Germinal center (tissue), 1 donor: ENCODE data around the gene MRPL55.

Experiments
- DNase-seq: peaks from one replicate; pipeline ENCODE4 v3.0.0; 2012; ENCODE audit warnings: mixed read lengths, low spot score

The MRPL55 gene

DNA sequence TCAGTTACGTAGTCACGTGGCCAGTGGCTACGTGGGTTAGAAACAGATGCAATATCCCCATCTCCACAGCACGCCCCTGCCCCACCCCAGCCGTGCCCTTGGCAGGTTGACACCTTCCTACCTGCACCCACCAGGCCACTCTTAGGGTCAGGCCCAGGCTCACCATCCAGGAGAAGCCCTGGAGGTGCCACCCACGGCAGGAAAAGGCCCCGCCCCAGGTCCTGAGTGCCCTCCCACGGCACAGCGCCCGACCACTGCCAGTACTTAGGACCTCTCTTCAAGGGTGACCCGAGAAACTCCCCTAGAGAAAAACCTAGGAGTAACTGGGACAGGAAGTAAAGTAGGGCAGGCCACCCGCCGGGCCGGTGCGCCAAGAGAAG is 7.5 kb downstream of the MRPL55 start:
- DNase-seq = no peak

DNA sequence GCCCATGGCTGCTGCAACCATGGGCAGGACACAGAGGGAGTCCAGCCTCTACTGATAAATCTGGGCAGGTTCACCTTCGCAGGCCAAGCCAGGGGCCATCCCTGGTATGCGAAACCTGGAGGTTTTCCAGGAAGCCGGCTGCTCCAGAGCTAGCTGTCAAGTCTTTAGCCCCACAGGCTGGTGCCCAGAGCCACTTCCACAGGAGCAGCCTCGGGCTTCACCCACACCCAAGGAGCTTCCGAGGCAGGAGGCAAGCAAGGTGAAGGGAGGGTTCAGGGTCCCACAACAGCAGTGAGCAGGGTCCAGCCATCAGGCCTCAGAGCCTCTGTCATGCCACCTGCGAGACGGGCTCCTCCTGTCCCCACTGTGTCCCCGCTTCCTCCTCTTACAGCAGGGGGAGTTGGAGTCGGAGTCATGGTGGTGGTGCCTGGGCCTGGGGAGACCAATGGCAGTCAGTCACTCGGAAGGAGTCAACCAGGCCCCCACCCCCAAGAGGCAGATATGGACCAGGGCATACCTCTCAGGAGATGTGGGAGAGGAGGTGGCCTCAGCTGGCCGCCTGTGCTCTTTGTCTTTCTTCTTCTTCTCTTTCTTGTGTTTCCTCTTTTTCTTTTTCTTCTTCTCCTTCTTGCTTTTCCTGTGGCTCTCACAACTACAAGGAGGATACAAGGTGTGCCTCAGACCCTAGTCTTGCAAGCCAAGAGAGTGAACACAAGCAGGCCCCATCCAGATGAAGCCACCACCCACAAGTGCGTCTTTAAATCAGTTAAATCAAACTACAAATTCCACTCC is 8.1 kb downstream of the MRPL55 start:
- no peak for DNase-seq

- no peak for DNase-seq
Observed at GRCh38 chr1:228099331-228099732, 9.8 kb downstream of the MRPL55 start.

DNA sequence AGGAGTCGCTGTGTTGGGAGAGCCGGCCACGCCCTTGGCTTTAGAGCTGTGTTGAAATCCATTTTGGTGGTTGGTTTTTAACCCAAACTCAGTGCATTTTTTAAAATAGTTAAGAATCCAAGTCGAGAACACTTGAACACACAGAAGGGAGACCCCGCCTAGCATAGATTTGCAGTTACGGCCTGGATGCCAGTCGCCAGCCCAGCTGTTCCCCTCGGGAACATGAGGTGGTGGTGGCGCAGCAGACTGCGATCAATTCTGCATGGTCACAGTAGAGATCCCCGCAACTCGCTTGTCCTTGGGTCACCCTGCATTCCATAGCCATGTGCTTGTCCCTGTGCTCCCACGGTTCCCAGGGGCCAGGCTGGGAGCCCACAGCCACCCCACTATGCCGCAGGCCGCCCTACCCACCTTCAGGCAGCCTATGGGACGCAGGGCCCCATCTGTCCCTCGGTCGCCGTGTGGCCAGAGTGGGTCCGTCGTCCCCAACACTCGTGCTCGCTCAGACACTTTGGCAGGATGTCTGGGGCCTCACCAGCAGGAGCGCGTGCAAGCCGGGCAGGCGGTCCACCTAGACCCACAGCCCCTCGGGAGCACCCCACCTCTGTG is 10.7 kb downstream of the MRPL55 start:
- DNase-seq = no peak

GRCh38 chr1:228097333-228098081 is 11.6 kb downstream of the MRPL55 start:
- no peak for DNase-seq

GRCh38 chr1:228096416-228097332 is 12.4 kb downstream of the MRPL55 start:
- DNase-seq = no peak

- no peak for DNase-seq
Observed at GRCh38 chr1:228095938-228096337, 13.2 kb downstream of the MRPL55 start.

DNA sequence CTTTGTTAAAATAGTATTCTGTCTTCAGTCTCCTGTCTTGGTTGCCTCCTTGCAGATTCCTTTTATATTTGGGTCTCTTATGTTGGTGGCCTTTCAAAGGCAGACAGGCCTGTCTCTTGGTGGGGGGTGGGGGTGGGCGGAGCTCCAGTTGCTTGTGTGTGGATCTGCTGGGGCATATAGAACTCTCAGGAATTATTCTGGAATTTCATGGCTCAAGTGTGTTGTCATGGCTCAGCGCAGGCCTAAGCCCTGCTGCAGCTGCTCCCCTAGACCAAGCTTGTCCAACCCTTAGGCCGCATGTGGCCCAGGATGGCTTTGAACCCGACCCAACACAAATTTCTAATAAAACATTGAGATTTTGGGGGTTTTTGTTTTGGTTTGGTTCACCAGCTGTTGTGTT is 13.9 kb downstream of the MRPL55 start:
- DNase-seq = no peak

DNA sequence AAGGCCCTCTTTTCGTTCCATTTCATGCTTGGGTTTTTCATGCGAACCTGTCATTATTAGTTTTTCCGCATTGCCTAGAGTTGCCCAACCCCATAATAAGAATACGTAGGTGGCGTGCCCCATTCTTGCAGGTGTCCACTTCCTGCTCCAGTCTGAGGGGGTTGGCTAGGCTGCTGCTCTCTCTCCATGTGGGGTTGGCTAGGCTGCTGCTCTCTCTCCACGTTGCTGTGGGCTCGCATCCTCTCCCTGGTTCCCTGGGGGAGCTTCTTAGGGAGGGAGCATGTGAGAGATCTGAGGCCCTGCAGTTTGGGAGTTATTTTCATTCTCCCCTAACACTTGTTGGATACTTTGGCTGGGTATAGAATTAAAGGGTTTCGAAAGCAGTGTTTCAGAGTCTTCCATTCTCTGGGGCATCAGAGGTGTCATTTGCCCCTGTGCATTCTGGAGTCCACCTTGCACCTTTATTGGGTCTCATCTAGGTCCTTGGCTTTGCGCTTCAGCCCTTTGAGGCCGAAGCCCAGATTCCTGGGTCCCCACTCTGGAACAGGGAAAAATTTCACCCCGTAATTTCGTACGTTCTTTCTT is 14.6 kb downstream of the MRPL55 start:
- DNase-seq = no peak

- DNase-seq = no peak
Observed at GRCh38 chr1:228093050-228093906, 15.8 kb downstream of the MRPL55 start.

GRCh38 chr1:228092342-228093049 is 16.6 kb downstream of the MRPL55 start:
- no peak for DNase-seq

- no peak for DNase-seq
Observed at GRCh38 chr1:228091084-228091483, 18.0 kb downstream of the MRPL55 start.

- DNase-seq = no peak
Observed at GRCh38 chr1:228090613-228091081, 18.5 kb downstream of the MRPL55 start.

DNA sequence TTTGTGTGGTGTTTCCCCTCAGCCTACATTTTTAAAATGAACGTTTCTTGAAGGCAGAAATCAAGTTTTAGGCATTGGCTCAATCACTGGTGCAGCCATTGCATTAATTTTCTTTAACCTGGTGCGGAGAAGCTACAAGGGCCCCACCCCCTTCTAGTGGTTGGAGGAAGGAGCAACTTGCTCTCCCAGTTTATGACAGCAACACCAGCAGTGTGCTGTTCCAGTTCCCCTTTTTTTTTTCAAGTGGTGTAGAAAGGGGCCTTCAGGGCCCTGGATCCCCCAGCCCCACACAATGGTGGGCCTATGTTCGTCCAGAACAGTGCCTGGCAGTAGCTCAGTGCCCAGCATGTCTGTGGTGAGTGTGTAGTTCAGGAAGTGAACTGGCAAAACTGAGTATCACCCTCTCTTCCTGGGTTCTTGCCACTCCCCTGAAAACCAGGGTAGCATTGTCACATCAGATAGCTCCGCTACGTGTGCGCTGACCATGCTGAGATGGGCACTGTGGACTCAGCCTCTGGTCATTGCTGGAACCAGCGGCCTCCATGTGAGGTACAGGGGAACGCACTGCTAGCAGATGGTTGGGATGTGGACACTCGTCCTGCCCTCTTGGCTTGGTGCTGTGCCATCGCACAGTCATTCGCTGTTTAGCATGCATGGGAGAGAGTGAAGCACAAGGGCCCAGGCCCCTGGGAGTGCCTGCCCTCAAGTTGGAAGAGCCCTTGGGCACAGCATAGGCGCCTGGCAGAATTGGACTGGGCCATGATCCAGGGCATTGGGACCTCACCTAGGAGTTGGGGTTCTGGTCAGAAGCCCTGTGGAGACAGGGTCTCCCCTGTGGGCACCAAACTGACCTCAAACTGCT is 19.3 kb downstream of the MRPL55 start:
- no peak for DNase-seq

DNA sequence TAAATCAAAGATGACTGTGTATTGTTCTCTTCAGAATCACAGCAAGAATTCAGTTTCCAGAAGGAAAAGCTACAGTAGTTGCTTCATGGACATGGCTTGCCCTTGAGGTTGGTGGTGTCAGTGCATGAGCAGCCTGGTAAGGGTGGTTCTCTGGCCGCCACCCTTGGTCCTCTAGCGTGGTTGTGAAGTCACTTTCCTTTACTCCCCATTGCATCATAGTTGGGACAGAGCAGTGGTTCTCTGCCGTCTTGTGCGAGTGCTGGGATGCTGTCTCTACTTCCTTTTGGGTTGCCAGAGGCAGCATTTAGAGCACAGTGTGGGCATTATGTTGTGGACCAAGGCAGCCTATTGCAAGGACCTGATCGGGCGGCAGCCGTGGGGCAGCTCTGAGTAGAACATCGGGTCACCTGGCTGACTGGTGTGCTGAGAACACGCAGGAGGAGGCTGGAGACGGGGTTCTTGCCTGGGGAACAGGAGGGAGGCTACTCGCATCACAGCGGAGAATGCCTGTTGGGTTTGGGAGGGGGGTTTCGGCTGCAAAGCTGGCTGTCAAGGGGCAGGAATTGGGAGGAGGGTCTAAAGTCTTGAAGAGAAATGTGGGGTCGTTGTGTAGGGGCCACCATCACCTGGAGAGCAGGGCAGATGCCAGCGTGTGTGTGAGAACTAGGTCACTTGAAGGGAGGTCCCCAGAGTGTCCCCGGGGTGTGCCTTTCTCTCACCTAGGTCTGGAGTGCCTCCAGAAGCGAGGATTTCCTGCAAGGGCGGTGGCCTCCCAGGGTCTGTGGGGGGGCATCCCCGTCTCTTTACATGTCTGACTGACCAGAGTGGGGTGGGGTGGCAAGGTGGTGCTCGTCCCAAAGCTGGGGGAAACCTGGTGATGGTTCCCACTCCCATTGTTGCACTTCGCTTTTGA is 20.3 kb downstream of the MRPL55 start:
- no peak for DNase-seq

DNA sequence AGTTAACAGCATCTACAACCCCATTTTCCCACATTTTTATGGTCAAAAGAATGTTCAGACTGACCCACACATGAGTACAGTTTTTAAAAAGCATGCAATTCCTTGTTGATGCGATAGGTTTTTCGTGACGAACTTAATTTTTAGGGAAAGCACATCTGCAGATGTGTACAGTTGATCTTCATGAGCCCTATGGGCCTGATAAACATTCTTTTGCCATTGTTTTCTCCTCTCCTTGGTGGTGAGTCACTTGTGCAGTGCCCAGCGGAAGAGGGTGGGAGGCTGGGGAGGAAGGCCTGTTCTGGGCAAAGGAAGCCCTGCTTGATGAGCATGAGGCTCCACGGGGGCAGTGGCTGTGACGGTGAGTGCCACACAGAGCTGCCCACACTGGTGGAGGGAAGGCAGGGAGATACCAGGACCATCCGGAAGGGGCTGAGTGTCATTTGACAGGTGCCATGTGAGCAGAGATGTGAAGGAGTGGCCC is 21.3 kb downstream of the MRPL55 start:
- DNase-seq = no peak

GRCh38 chr1:228085287-228085951 is 23.7 kb downstream of the MRPL55 start:
- no peak for DNase-seq
